ENCODE measurements around the gene WDR91. TPM values are rescaled to one million over a fixed set of nuclear protein-coding genes. Genes with fewer than 3 reads are reported as not detected.

Gene WDR91
- polyA plus RNA-seq (2013, experiment 1 of 2), result 12.4 TPM
- polyA plus RNA-seq (2013, experiment 2 of 2), result 8.1 TPM

DNA sequence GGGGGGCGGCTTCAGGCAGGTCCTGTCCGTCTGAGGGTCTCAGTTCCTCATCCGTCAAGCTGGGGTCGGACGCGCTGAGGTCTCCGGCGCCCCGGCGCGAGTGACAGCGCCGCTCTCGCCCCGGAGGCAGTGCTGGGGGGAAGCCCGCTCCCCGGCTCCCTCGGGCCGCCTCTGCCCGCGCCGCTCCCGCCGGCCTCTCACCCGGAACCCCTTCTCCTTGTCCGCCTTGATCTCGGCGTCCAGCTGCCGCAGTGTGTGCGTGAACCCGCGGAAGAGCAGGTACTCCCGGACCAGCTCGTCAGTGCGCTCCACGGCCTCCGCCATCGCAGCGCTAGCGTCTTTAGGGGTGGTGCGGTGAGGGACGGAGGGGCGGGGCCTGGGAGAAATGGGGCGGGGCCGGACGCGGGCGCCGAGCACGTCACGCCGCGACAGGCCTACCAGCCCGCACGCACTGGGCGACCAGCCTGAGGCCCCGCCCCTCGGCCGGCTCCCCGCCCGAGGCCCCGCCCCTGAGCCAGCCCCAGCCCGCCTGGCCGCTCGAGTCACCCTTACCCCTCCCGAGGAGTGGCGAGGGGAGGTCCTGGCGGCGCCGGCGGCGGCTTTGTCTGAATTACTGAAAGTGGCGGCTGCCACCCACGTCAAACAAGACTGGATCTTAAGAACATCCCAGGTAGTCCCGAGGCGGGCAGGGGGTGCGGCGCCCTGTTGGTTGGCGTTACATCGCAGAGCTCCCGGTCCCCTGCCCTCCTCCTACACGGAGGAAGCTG lies at the start of gene WDR91:
Gene WDR91, minus strand, starts transcription at position 348 of the 767 bp plus-strand sequence. Its CDS starts 24 bp downstream, at position 324.
- Histone ChIP-seq H3K27ac (ENCODE audit: low read depth, low read length, severe bottlenecking) (peak within 1 kb of the TSS; percentile 16), H3K4me1 (ENCODE audit: control insufficient read depth, insufficient read depth, low read length, poor library complexity, severe bottlenecking) (no peaks in the 10 kb centered on the region), H3K36me3 (ENCODE audit: control insufficient read depth, insufficient read depth, low read length) (no peaks in the 10 kb centered on the region), H3K4me3 (ENCODE audit: extremely low read depth, insufficient read depth, low read length, poor library complexity, severe bottlenecking) (peak within 1 kb of the TSS; percentile 80), H3K9me3 (ENCODE audit: control insufficient read depth, low read length) (no peaks in the 10 kb centered on the region)
- WGBS, 2 experiments (ENCODE audit: insufficient coverage in 2 of 2), result 0 to 1% methylated on average over 44 to 57 of the region's 82 CpGs

GRCh38 chr7:135260470-135260869 lies 49.1 kb upstream of the WDR91 start:
- Histone ChIP-seq H3K27ac (ENCODE audit: low read depth, low read length, severe bottlenecking) (no peak overlapping the region), H3K9me3 (ENCODE audit: control insufficient read depth, low read length) (peaks cover 13% of the 10 kb centered on the region), H3K36me3 (ENCODE audit: control insufficient read depth, insufficient read depth, low read length) (no peaks in the 10 kb centered on the region), H3K4me3 (ENCODE audit: extremely low read depth, insufficient read depth, low read length, poor library complexity, severe bottlenecking) (no peak overlapping the region), H3K4me1 (ENCODE audit: control insufficient read depth, insufficient read depth, low read length, poor library complexity, severe bottlenecking) (peaks cover 5% of the 10 kb centered on the region)
- no CpG with 5 or more reads among the region's 2 CpGs for WGBS, 2 experiments (ENCODE audit: insufficient coverage in 2 of 2)

- no peak overlapping the region for H3K27ac ChIP-seq (ENCODE audit: low read depth, low read length, severe bottlenecking)
- peaks cover 12% of the 10 kb centered on the region for H3K9me3 ChIP-seq (ENCODE audit: control insufficient read depth, low read length)
- no peak overlapping the region for H3K4me3 ChIP-seq (ENCODE audit: extremely low read depth, insufficient read depth, low read length, poor library complexity, severe bottlenecking)
- 88 to 93% methylated on average over 5 to 6 of the region's 6 CpGs for WGBS, 2 experiments (ENCODE audit: insufficient coverage in 2 of 2)
- no peaks in the 10 kb centered on the region for H3K36me3 ChIP-seq (ENCODE audit: control insufficient read depth, insufficient read depth, low read length)
- peaks cover 13% of the 10 kb centered on the region for H3K4me1 ChIP-seq (ENCODE audit: control insufficient read depth, insufficient read depth, low read length, poor library complexity, severe bottlenecking)
Measured at GRCh38 chr7:135259702-135260101, 48.4 kb upstream of the WDR91 start.

- WGBS, 2 experiments (ENCODE audit: insufficient coverage in 2 of 2), result 83 to 84% methylated on average over 3 of the region's 3 CpGs
- Histone ChIP-seq H3K4me3 (ENCODE audit: extremely low read depth, insufficient read depth, low read length, poor library complexity, severe bottlenecking) (no peak overlapping the region), H3K4me1 (ENCODE audit: control insufficient read depth, insufficient read depth, low read length, poor library complexity, severe bottlenecking) (peaks cover 24% of the 10 kb centered on the region), H3K36me3 (ENCODE audit: control insufficient read depth, insufficient read depth, low read length) (no peaks in the 10 kb centered on the region), H3K27ac (ENCODE audit: low read depth, low read length, severe bottlenecking) (no peak overlapping the region), H3K9me3 (ENCODE audit: control insufficient read depth, low read length) (peaks cover 6% of the 10 kb centered on the region)
Measured at GRCh38 chr7:135258585-135258984, 47.3 kb upstream of the WDR91 start.

DNA sequence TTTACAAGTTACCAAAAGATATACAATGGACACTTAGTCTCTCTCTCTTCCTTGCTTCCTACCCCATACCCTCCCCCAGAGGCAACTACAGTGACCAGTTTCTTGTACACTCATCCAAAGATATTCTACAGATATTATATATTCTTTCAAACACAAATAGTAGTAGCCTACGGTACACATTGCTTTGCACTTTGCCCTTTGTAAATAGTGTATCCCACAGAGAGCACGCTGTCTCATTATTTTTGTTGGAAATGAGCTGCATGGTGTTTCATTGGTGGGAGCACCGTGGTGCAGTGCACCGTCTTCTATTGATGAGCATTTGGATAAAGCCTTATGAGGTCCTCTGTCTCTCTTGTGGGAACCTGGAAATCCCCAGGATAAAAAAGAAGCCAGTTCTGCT lies 46.5 kb upstream of the WDR91 start:
- Histone ChIP-seq H3K9me3 (ENCODE audit: control insufficient read depth, low read length) (no peaks in the 10 kb centered on the region), H3K27ac (ENCODE audit: low read depth, low read length, severe bottlenecking) (no peak overlapping the region), H3K36me3 (ENCODE audit: control insufficient read depth, insufficient read depth, low read length) (no peaks in the 10 kb centered on the region), H3K4me1 (ENCODE audit: control insufficient read depth, insufficient read depth, low read length, poor library complexity, severe bottlenecking) (peaks cover 25% of the 10 kb centered on the region), H3K4me3 (ENCODE audit: extremely low read depth, insufficient read depth, low read length, poor library complexity, severe bottlenecking) (no peak overlapping the region)
- WGBS, 2 experiments (ENCODE audit: insufficient coverage in 2 of 2), result 90 to 100% methylated on average over 3 to 4 of the region's 4 CpGs

GRCh38 chr7:135253851-135254771 lies 42.8 kb upstream of the WDR91 start:
- H3K4me3 ChIP-seq (ENCODE audit: extremely low read depth, insufficient read depth, low read length, poor library complexity, severe bottlenecking), result no peak overlapping the region
- H3K36me3 ChIP-seq (ENCODE audit: control insufficient read depth, insufficient read depth, low read length), result no peaks in the 10 kb centered on the region
- H3K27ac ChIP-seq (ENCODE audit: low read depth, low read length, severe bottlenecking), result peak overlapping the region; percentile 86
- H3K4me1 ChIP-seq (ENCODE audit: control insufficient read depth, insufficient read depth, low read length, poor library complexity, severe bottlenecking), result peaks cover 22% of the 10 kb centered on the region
- 63 to 83% methylated on average over 8 of the region's 9 CpGs for WGBS, 2 experiments (ENCODE audit: insufficient coverage in 2 of 2)
- H3K9me3 ChIP-seq (ENCODE audit: control insufficient read depth, low read length), result no peaks in the 10 kb centered on the region

DNA sequence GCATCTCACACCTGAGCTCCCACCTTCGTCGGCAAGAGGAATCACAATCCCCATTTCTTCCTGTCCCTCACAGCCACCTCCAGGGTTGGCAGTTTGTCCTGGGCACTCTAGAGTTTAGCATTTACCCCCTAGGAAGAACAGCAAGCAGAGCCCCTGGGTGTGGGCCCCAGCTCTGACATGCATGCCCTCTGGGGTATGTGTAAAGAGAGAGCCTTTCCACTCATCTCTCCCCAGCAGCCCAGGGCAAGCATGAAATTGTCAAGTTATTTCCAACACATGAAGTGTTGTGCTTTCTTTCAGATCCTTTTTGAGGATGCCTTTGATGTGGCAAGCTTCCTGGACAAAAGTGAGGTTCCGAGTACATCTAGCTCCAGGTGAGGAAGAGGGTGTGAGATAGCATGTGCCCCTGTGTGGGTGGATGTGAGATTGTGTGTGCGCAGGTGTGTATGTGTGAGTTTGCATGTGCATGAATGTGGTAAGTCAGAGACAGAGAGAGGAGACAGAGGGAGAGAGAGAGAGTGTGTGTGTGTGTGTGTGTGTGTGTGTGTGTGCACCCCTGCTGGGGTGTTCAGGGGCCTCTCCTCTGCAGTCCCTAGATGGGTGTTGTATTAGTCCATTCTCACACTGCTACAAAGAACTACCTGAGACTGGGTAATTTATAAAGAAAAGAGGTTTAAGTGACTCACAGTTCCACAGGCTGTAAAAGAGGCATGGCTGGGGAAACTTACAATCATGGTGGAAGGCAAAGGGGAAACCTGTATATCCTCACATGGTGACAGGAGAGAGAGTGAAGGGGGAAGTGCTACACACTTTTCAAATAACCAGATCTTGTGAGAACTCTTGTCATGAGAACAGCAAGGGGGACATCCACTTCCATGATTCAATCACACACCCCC lies 40.4 kb upstream of the WDR91 start:
- no peaks in the 10 kb centered on the region for H3K36me3 ChIP-seq (ENCODE audit: control insufficient read depth, insufficient read depth, low read length)
- 80 to 87% methylated on average over 3 to 4 of the region's 4 CpGs for WGBS, 2 experiments (ENCODE audit: insufficient coverage in 2 of 2)
- peaks cover 22% of the 10 kb centered on the region for H3K4me1 ChIP-seq (ENCODE audit: control insufficient read depth, insufficient read depth, low read length, poor library complexity, severe bottlenecking)
- H3K9me3 ChIP-seq (ENCODE audit: control insufficient read depth, low read length), result no peaks in the 10 kb centered on the region
- H3K27ac ChIP-seq (ENCODE audit: low read depth, low read length, severe bottlenecking), result no peak overlapping the region
- no peak overlapping the region for H3K4me3 ChIP-seq (ENCODE audit: extremely low read depth, insufficient read depth, low read length, poor library complexity, severe bottlenecking)

DNA sequence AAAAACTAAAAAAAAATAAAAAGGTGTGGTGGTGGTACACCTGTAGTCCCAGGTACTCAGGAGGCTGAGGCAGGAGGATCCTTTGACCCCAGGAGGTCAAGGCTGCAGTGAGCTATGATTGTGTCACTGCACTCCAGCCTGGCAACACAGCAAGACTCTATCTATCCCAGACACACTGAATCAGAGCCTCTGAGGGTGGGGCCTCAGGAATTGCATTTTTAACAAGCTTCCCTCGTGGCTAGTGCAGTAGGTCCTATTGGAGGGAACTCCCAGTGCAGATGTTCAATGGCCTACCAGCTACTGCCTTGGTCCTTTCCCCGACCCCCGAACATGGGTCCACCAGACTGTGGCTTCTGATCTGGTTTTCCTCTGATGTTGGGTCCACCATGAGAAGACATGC lies 37.2 kb upstream of the WDR91 start:
- no peak overlapping the region for H3K27ac ChIP-seq (ENCODE audit: low read depth, low read length, severe bottlenecking)
- H3K36me3 ChIP-seq (ENCODE audit: control insufficient read depth, insufficient read depth, low read length), result no peaks in the 10 kb centered on the region
- 85 to 96% methylated on average over 3 of the region's 3 CpGs for WGBS, 2 experiments (ENCODE audit: insufficient coverage in 2 of 2)
- H3K9me3 ChIP-seq (ENCODE audit: control insufficient read depth, low read length), result no peaks in the 10 kb centered on the region
- no peak overlapping the region for H3K4me3 ChIP-seq (ENCODE audit: extremely low read depth, insufficient read depth, low read length, poor library complexity, severe bottlenecking)
- H3K4me1 ChIP-seq (ENCODE audit: control insufficient read depth, insufficient read depth, low read length, poor library complexity, severe bottlenecking), result peaks cover under 1% of the 10 kb centered on the region

GRCh38 chr7:135247746-135248471 lies 36.6 kb upstream of the WDR91 start:
- no peaks in the 10 kb centered on the region for H3K36me3 ChIP-seq (ENCODE audit: control insufficient read depth, insufficient read depth, low read length)
- no peaks in the 10 kb centered on the region for H3K9me3 ChIP-seq (ENCODE audit: control insufficient read depth, low read length)
- WGBS, 2 experiments (ENCODE audit: insufficient coverage in 2 of 2), result 93 to 94% methylated on average over 21 to 22 of the region's 22 CpGs
- no peak overlapping the region for H3K27ac ChIP-seq (ENCODE audit: low read depth, low read length, severe bottlenecking)
- H3K4me1 ChIP-seq (ENCODE audit: control insufficient read depth, insufficient read depth, low read length, poor library complexity, severe bottlenecking), result no peaks in the 10 kb centered on the region
- no peak overlapping the region for H3K4me3 ChIP-seq (ENCODE audit: extremely low read depth, insufficient read depth, low read length, poor library complexity, severe bottlenecking)
